Measurements from ENCODE around the gene FBF1. TPM values are rescaled to one million over a fixed set of nuclear protein-coding genes. Genes with fewer than 3 reads are reported as not detected.
A peak's percentile ranks its signal among the peaks of the same experiment; 100 is the strongest.
"Not testable (repeated sequence)": the region's sequence is repeated elsewhere in the genome, so short reads cannot be mapped to it uniquely, and the experiment has no call there.

FBF1 gene
- total RNA-seq, 1 experiment from 2014 or later, result 13.5 TPM

GRCh38 chr17:75874323-75875181 lies 66.3 kb downstream of the FBF1 start:
- Histone ChIP-seq H3K27me3 (no peaks in the 10 kb centered on the region), H3K4me3 (no peak overlapping the region), H3K36me3 (no peaks in the 10 kb centered on the region), H3K4me1 (peaks cover 37% of the 10 kb centered on the region), H3K9me3 (replicated peaks) (no peaks in the 10 kb centered on the region), H3K27ac (no peak overlapping the region)
- no peak for DNase-seq

GRCh38 chr17:75873587-75874322 lies 67.1 kb downstream of the FBF1 start:
- no peak for DNase-seq
- H3K4me3 ChIP-seq, result no peak overlapping the region
- peaks cover 42% of the 10 kb centered on the region for H3K4me1 ChIP-seq
- no peak overlapping the region for H3K27ac ChIP-seq
- no peaks in the 10 kb centered on the region for H3K36me3 ChIP-seq
- no peaks in the 10 kb centered on the region for H3K9me3 ChIP-seq (replicated peaks)
- no peaks in the 10 kb centered on the region for H3K27me3 ChIP-seq

- H3K4me1 ChIP-seq, result peaks cover 43% of the 10 kb centered on the region
- peak overlapping the region; percentile 40 for H3K27ac ChIP-seq
- no peaks in the 10 kb centered on the region for H3K9me3 ChIP-seq (replicated peaks)
- no peaks in the 10 kb centered on the region for H3K36me3 ChIP-seq
- no peaks in the 10 kb centered on the region for H3K27me3 ChIP-seq
- no peak overlapping the region for H3K4me3 ChIP-seq
- DNase-seq, result peak; percentile 84
Measured at GRCh38 chr17:75872434-75873351, 68.1 kb downstream of the FBF1 start.

- H3K4me3 ChIP-seq; H3K9me3 ChIP-seq (replicated peaks); H3K27me3 ChIP-seq; DNase-seq; H3K36me3 ChIP-seq: not testable (repeated sequence)
- peak overlapping the region; percentile 58 for H3K27ac ChIP-seq
- H3K4me1 ChIP-seq, result peaks cover 28% of the 10 kb centered on the region
Measured at GRCh38 chr17:75870228-75870627, 70.6 kb downstream of the FBF1 start.

- no peaks in the 10 kb centered on the region for H3K9me3 ChIP-seq (replicated peaks)
- H3K36me3 ChIP-seq, result no peaks in the 10 kb centered on the region
- H3K27me3 ChIP-seq, result no peaks in the 10 kb centered on the region
- H3K27ac ChIP-seq, result peak overlapping the region; percentile 58
- peaks cover 34% of the 10 kb centered on the region for H3K4me1 ChIP-seq
- DNase-seq, result peak; percentile 68 to 83
- H3K4me3 ChIP-seq, result peak overlapping the region; percentile 32
Measured at GRCh38 chr17:75869282-75870141, 71.3 kb downstream of the FBF1 start.

- not testable (repeated sequence) for H3K27me3 ChIP-seq; DNase-seq; H3K36me3 ChIP-seq; H3K9me3 ChIP-seq (replicated peaks)
- peaks cover 40% of the 10 kb centered on the region for H3K4me1 ChIP-seq
- H3K27ac ChIP-seq, result peak overlapping the region; percentile 58
- H3K4me3 ChIP-seq, result peak overlapping the region; percentile 32
Measured at GRCh38 chr17:75868730-75869281, 72.0 kb downstream of the FBF1 start.

- H3K4me3 ChIP-seq; H3K27me3 ChIP-seq; H3K9me3 ChIP-seq (replicated peaks); H3K27ac ChIP-seq; DNase-seq; H3K36me3 ChIP-seq: not testable (repeated sequence)
- H3K4me1 ChIP-seq, result peaks cover 44% of the 10 kb centered on the region
Measured at GRCh38 chr17:75865404-75866188, 75.2 kb downstream of the FBF1 start.

GRCh38 chr17:75864887-75865286 lies 76.0 kb downstream of the FBF1 start:
- H3K27me3 ChIP-seq; H3K4me3 ChIP-seq; H3K9me3 ChIP-seq (replicated peaks); H3K36me3 ChIP-seq; H3K27ac ChIP-seq; DNase-seq: not testable (repeated sequence)
- H3K4me1 ChIP-seq, result peaks cover 41% of the 10 kb centered on the region

GRCh38 chr17:75864448-75864871 lies 76.4 kb downstream of the FBF1 start:
- no peak overlapping the region for H3K4me3 ChIP-seq
- H3K9me3 ChIP-seq (replicated peaks), result no peaks in the 10 kb centered on the region
- DNase-seq, result peak; percentile 94 to 98
- H3K4me1 ChIP-seq, result peaks cover 37% of the 10 kb centered on the region
- no peaks in the 10 kb centered on the region for H3K27me3 ChIP-seq
- H3K27ac ChIP-seq, result no peak overlapping the region; the same call in 1 of the 2 replicates
- no peaks in the 10 kb centered on the region for H3K36me3 ChIP-seq

GRCh38 chr17:75861927-75862317 lies 78.9 kb downstream of the FBF1 start:
- Histone ChIP-seq H3K9me3 (replicated peaks) (no peaks in the 10 kb centered on the region), H3K36me3 (no peaks in the 10 kb centered on the region), H3K4me1 (peaks cover 28% of the 10 kb centered on the region), H3K4me3 (no peak overlapping the region), H3K27ac (no peak overlapping the region), H3K27me3 (no peaks in the 10 kb centered on the region)
- peak in 1 of 2 experiments; percentile 52 for DNase-seq
